HCT116 (cell line): Measurements from ENCODE around the gene ESPNL. TPM values are rescaled to one million over a fixed set of nuclear protein-coding genes. Genes with fewer than 3 reads are reported as not detected.

Experiments used
- ATAC-seq: fragments of 200-7000 bp; cut with Tn5 transposase; 2 replicates; pipeline ENCODE4 v1.9.1; 2020; ENCODE audit warnings: mild to moderate bottlenecking, moderate library complexity
- BruUV-seq: library from RNA; stranded (reverse); fragments of 400-500 nt; replicated peaks from 2 replicates; lab custom pipeline; 2021; lab: Mats Ljungman, UMichigan
- CTCF ChIA-PET: fragments of 300-600 bp; sonication (Branson Sonifier 250); formaldehyde crosslinking; loops from one replicate; lab custom pipeline; 2021; ENCODE audit warnings: antibody characterized with exemption; lab: Charles Lee
- POLR2A ChIA-PET: fragments of 300-600, 350-600 bp; sonication (Branson Sonifier 250); formaldehyde crosslinking; loops from one replicate; lab custom pipeline; 2021; ENCODE audit warnings: antibody characterized with exemption; lab: Charles Lee
- RAD21 ChIA-PET, 2 experiments: fragments of 300-600 bp; sonication (Branson Sonifier 250); formaldehyde crosslinking; loops; one replicate each; lab custom pipeline; 2023; ENCODE audit warnings: low total read pairs in 2 of 2; ENCODE audit not compliant: uncharacterized antibody in 2 of 2, unreplicated experiment in 2 of 2, low non-redundant PET in 1 of 2; lab: Charles Lee
- DNase-seq: peaks from one replicate; pipeline ENCODE4 v3.0.0-alpha.2; 2010; ENCODE audit warnings: low read depth, low spot score
- H2AFZ ChIP-seq: fragments of 200-600 bp; shearing (Covaris generic), sonication (generic); 2 replicates; pipeline ENCODE4 v1.6.1; 2017; ENCODE audit warnings: low read depth, mixed run types, mixed read lengths, antibody characterized with exemption, low read length; ENCODE audit not compliant: poor library complexity, severe bottlenecking
- H3K27ac ChIP-seq: 2 replicates; pipeline ENCODE4 v1.5.1; 2012; ENCODE audit warnings: low read depth, low read length
- H3K27me3 ChIP-seq: fragments of 200-600 bp; sonication (generic); 2 replicates; pipeline ENCODE4 v1.6.1; 2016; ENCODE audit warnings: mixed run types, low read length, mixed read lengths; ENCODE audit not compliant: insufficient read depth
- H3K36me3 ChIP-seq, 2 experiments: fragments of 200-500 bp in 1 of 2; fragments of 200-600 bp in 1 of 2; sonication (Bioruptor generic) in 1 of 2; sonication (generic) in 1 of 2; 2 replicates each; pipeline versions ENCODE4 v1.5.1 to v1.6.1; 2014 to 2016; ENCODE audit warnings: low read length in 2 of 2, inconsistent platforms in 1 of 2, mixed read lengths in 1 of 2, mixed run types in 1 of 2; ENCODE audit not compliant: insufficient read depth in 2 of 2, control insufficient read depth in 1 of 2
- H3K4me1 ChIP-seq, 2 experiments: fragments of 200-600 bp in 1 of 2; sonication (generic) in 1 of 2; 2 replicates each; pipeline versions ENCODE4 v1.5.1 to v1.6.1; 2012 to 2017; ENCODE audit warnings: low read length in 2 of 2, inconsistent platforms in 1 of 2, mild to moderate bottlenecking in 1 of 2, mixed read lengths in 1 of 2, mixed run types in 1 of 2, moderate library complexity in 1 of 2; ENCODE audit not compliant: insufficient read depth in 2 of 2, control insufficient read depth in 1 of 2
- H3K4me2 ChIP-seq: fragments of 200-600 bp; sonication (generic); 2 replicates; pipeline ENCODE4 v1.6.1; 2017; ENCODE audit warnings: mixed run types, low read length, mixed read lengths
- H3K4me3 ChIP-seq, 2 experiments: fragments of 200-600 bp in 1 of 2; sonication (generic) in 1 of 2; replicated peaks in 1 of 2; 2 replicates each; pipeline ENCODE4 v1.5.1; 2011 to 2016; ENCODE audit warnings: low read length in 2 of 2, control low read depth in 1 of 2, low read depth in 1 of 2, mild to moderate bottlenecking in 1 of 2, mixed read lengths in 1 of 2, mixed run types in 1 of 2
- H3K79me2 ChIP-seq: fragments of 200-600 bp; sonication (generic); 2 replicates; pipeline ENCODE4 v1.6.1; 2017; ENCODE audit warnings: mild to moderate bottlenecking, mixed run types, low read length, moderate library complexity, mixed read lengths; ENCODE audit not compliant: insufficient read depth
- H3K9ac ChIP-seq: fragments of 200-600 bp; sonication (generic); 2 replicates; pipeline ENCODE4 v1.6.1; 2016; ENCODE audit warnings: low read length, mixed read lengths
- H3K9me2 ChIP-seq: fragments of 200-600 bp; sonication (generic), shearing (Covaris generic); 2 replicates; pipeline ENCODE4 v1.6.1; 2017; ENCODE audit warnings: mixed run types, mild to moderate bottlenecking, moderate library complexity; ENCODE audit not compliant: insufficient read depth
- H3K9me3 ChIP-seq, 2 experiments: fragments of 200-500 bp in 1 of 2; fragments of 200-600 bp in 1 of 2; sonication (Bioruptor generic) in 1 of 2; sonication (generic) in 1 of 2; 2 replicates each; pipeline ENCODE4 v1.6.1; 2014 to 2017; ENCODE audit warnings: low read length in 2 of 2, mixed read lengths in 2 of 2, inconsistent platforms in 1 of 2, low read depth in 1 of 2, mild to moderate bottlenecking in 1 of 2, mixed run types in 1 of 2, moderate library complexity in 1 of 2; ENCODE audit not compliant: control insufficient read depth in 1 of 2, insufficient read depth in 1 of 2
- H4K20me1 ChIP-seq: fragments of 200-600 bp; sonication (generic), shearing (Covaris generic); 2 replicates; pipeline ENCODE4 v1.6.1; 2017; ENCODE audit warnings: mixed run types, mild to moderate bottlenecking, moderate library complexity; ENCODE audit not compliant: insufficient read depth
- CBX3 ChIP-seq: IDR thresholded peaks from 2 replicates; pipeline ENCODE4 v1.6.1; 2012; ENCODE audit warnings: low read depth
- CEBPB ChIP-seq: IDR thresholded peaks from 2 replicates; pipeline ENCODE4 v1.6.1; 2012; ENCODE audit warnings: low read depth
- EGR1 ChIP-seq: IDR thresholded peaks from 2 replicates; pipeline ENCODE4 v1.6.1; 2012; ENCODE audit warnings: low read depth
- ELF1 ChIP-seq: IDR thresholded peaks from 2 replicates; pipeline ENCODE4 v1.6.1; 2012; ENCODE audit warnings: low read depth, borderline replicate concordance
- EZH2phosphoT487 ChIP-seq: fragments of 200-600 bp; IDR thresholded peaks from 2 replicates; pipeline ENCODE4 v1.6.1; 2018; ENCODE audit warnings: antibody characterized with exemption, borderline replicate concordance
- POLR2AphosphoS5 ChIP-seq: IDR thresholded peaks from 2 replicates; pipeline ENCODE4 v1.6.1; 2011; ENCODE audit warnings: mild to moderate bottlenecking, low read depth, low read length, moderate library complexity
- SP1 ChIP-seq: IDR thresholded peaks from 2 replicates; pipeline ENCODE4 v1.6.1; 2012; ENCODE audit warnings: low read depth
- SRF ChIP-seq: IDR thresholded peaks from 2 replicates; pipeline ENCODE4 v1.6.1; 2012; ENCODE audit warnings: low read depth
- TCF7L2 ChIP-seq: IDR thresholded peaks from 2 replicates; pipeline ENCODE4 v1.7.0; 2011; ENCODE audit warnings: borderline replicate concordance, inconsistent platforms; ENCODE audit not compliant: insufficient read depth, insufficient read length; ENCODE audit errors: extremely low read depth
- ZBTB33 ChIP-seq: IDR thresholded peaks from 2 replicates; pipeline ENCODE4 v1.6.1; 2011; ENCODE audit warnings: mild to moderate bottlenecking, low read length, moderate library complexity; ENCODE audit not compliant: insufficient replicate concordance; ENCODE audit errors: extremely low read depth
- ZFX ChIP-seq: fragments of 450-650 bp; IDR thresholded peaks from 2 replicates; pipeline ENCODE4 v1.6.1; 2017
- intact Hi-C: fragments of 100-400 bp; cut with micrococcal nuclease; formaldehyde crosslinking; loops from 2 replicates; pipeline ENCODE4 v1.10.0; 2022
- total RNA-seq: library from RNA; stranded (reverse); gene quantifications from one replicate; pipeline ENCODE4 v1.2.1, GENCODE V29; 2021; ENCODE audit not compliant: unreplicated experiment
- TF ChIP-seq, protein P1 (sequence below): IDR thresholded peaks from 2 replicates; pipeline ENCODE4 v1.6.1; 2012

The ESPNL gene
- total RNA-seq, 1 experiment from 2014 or later = 0.22 TPM

DNA sequence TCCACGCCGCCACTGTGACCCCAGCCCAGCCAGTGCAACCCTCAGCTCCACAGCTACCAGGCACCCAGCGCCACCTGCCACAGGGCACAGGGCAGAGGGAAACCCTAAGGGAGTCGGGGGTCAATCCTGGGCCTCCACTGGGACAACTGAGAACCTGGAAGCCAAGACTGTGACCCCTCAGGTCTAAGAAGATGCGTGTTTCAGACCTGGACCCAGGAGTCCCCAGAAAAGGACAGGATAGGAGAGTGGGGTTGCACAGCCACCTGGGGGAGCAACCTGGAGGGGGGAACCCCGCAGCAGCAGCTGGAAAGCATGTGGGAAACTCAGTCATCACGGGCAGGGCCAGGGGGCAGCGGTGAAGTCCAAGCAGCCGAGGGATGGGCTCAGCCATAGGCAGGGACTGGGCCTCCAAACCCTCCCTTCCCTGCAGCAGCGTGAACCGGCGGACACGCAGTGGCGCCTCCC, 4.1 kb downstream of the ESPNL start:
- ATAC-seq (no peak), DNase-seq (no peak)
- H3K79me2 ChIP-seq = no peaks in the 10 kb centered on the region
- no peaks in the 10 kb centered on the region for H3K36me3 ChIP-seq
- H3K27me3 ChIP-seq = no peaks in the 10 kb centered on the region
- H3K4me3 ChIP-seq = no peak overlapping the region
- intact Hi-C loops = no loop called here
- RAD21 ChIA-PET = no interaction called here
- no peaks in the 10 kb centered on the region for H3K9me2 ChIP-seq
- POLR2A ChIA-PET = no interaction called here
- H3K27ac ChIP-seq = no peak overlapping the region
- no TSS peak for BruUV-seq
- peaks cover 0 to 4% of the 10 kb centered on the region in 2 experiments; a peak in 3 of 4 replicates for H3K4me1 ChIP-seq
- H4K20me1 ChIP-seq = no peaks in the 10 kb centered on the region
- no peaks in the 10 kb centered on the region for H3K9me3 ChIP-seq
- no peak overlapping the region for H2AFZ ChIP-seq
- H3K4me2 ChIP-seq = no peak overlapping the region
- CTCF ChIA-PET = no interaction called here
- H3K9ac ChIP-seq = no peak overlapping the region
- TF ChIP-seq CBX3 (no peak), EGR1 (no peak), EZH2phosphoT487 (no peak), ZBTB33 (no peak), ZFX (no peak), ELF1 (no peak)

GRCh38 chr2:238104691-238105371, 4.7 kb downstream of the ESPNL start:
- no peak for ATAC-seq
- Histone ChIP-seq H3K4me3 (no peak overlapping the region), H3K36me3 (no peaks in the 10 kb centered on the region), H3K9me3 (no peaks in the 10 kb centered on the region), H2AFZ (no peak overlapping the region), H3K4me1 (peaks cover 0 to 3% of the 10 kb centered on the region in 2 experiments; a peak in 1 of 4 replicates), H3K79me2 (no peaks in the 10 kb centered on the region), H3K9me2 (no peaks in the 10 kb centered on the region), H3K27me3 (no peaks in the 10 kb centered on the region), H3K4me2 (no peak overlapping the region), H4K20me1 (no peaks in the 10 kb centered on the region), H3K9ac (no peak overlapping the region), H3K27ac (no peak overlapping the region)
- TF ChIP-seq CBX3 (no peak), TCF7L2 (no peak), SP1 (no peak), SRF (no peak), CEBPB (no peak), POLR2AphosphoS5 (no peak)
- TF ChIP-seq, protein P1, sequence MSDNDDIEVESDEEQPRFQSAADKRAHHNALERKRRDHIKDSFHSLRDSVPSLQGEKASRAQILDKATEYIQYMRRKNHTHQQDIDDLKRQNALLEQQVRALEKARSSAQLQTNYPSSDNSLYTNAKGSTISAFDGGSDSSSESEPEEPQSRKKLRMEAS = no peak
- ChIA-PET POLR2A (no interaction called here), CTCF (no interaction called here), RAD21 (no interaction called here)
- intact Hi-C loops = no loop called here
- DNase-seq = no peak
- no TSS peak for BruUV-seq
